Activated CD8-positive, alpha-beta memory T cell treated with anti-CD3 and anti-CD28 coated beads for 48 hours (primary cell): Measurements from ENCODE around the gene SYK.
"Not testable (repeated sequence)": the region's sequence is repeated elsewhere in the genome, so short reads cannot be mapped to it uniquely, and the experiment has no call there.

ENCODE experiments used
- DNase-seq, 3 experiments: peaks; one replicate each; pipeline ENCODE4 v3.0.0-alpha.2; 2020; ENCODE audit warnings: low read depth in 2 of 3, low spot score in 2 of 3

The SYK gene

DNA sequence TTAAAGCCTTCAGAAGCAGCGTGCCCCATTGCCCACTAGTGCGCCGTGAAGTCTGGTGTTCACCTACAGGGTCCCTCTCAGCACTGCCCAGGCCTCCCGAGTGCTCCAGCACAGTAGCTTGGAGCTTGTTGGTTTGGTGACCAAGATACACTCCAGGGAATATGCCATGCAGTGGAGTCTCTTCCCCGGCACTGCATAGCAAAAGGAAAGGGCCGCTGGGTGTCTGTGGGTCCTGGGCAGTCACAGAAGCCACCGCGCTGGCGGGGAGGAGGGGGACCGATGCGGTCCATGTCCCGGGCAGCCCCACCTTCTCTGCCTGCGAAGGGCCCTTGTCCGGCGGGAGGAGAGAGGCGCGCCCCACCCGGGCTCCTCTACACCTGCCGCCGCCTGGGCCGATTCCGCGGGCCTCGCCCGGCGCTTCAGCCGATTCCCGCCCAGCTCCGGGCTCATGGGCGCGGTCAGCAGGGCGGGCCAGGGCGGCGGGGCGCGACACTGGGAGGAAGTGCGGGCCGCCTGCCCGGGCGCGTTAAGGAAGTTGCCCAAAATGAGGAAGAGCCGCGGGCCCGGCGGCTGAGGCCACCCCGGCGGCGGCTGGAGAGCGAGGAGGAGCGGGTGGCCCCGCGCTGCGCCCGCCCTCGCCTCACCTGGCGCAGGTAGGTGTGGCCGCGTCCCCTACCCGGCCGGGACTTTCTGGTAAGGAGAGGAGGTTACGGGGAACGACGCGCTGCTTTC is at the start of gene SYK:
SYK (plus strand) TSS at position 579 of the 732 bp plus-strand sequence. CDS start 42,080 bp downstream, outside the sequence.
- no peak for DNase-seq

- peak; percentile 8 to 25 (median 20) for DNase-seq
Observed at GRCh38 chr9:90755514-90756371, 45.9 kb upstream of the SYK start.

DNA sequence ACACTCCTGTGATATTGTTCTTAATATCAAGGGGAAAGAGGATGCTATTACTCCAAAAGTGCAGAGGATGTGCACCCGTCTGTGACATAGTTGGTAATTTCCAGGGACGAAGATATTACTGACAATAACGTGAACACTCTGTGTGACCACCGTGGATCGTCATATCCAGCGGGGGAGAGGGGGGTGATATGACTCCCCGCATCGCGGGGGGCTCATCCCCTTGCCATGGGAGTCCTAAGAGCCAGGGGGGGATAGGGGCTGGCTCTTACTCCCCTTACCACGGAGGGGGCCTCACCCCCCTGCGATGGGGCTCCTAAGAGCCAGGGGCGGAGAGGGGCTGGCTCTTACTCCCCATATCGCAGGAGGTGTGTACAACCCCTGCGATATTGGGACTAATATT is 41.0 kb upstream of the SYK start:
- not testable (repeated sequence) for DNase-seq

- DNase-seq: no peak
Observed at GRCh38 chr9:90766731-90767130, 34.9 kb upstream of the SYK start.

DNA sequence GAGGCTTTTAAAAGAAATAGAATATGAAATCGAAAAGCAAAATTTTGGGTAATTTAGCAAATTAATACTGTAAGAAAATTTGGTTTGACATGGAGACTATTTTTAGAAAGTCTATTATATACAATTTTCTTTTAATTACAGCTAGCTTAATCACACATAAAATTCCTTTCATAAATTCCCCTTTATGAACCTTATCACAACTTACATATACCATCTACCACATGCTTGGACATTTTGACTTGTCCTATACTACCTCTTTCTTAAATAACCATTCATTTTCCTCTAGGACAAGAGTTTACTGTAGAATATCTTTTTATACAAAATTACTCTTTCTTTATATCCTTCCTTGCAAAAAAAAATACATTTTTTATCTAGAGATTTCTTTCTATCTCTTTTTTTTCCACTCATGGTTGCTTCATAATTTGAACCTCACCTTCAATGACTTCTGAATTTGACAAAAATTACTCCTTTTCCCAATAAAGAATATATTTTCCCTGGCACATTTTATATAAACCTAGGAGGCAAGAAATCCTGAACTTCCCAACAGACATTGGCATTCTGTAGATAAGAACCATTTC is 34.0 kb upstream of the SYK start:
- DNase-seq: no peak

DNA sequence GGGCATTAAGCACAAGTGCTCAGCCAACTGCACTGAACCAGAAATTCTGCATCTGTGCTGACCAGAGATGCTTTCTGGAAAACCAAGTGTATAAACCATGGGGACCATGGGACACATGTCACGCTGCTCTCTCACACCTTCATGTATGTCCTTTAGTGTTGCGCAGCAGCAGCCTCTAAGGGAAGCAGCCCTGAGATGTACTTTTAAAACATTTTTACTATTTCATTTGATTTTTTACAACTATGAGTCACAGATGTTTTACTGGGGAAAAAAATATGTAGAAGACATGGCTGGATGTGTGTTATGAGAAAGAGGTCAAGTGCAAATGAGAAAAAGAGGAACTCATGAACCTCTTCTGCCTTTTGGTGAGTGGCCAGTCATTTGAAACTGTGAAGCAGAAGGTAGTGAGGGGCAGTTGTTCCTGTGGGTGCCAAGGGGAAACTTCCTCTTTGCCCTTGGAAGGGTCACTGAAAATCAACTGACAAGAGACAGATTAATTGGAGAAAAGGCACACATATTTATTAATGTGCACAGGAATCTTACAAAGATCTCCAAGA is 31.4 kb upstream of the SYK start:
- no peak for DNase-seq

GRCh38 chr9:90770927-90771326 is 30.7 kb upstream of the SYK start:
- no peak for DNase-seq

GRCh38 chr9:90772386-90772785 is 29.2 kb upstream of the SYK start:
- no peak for DNase-seq

DNA sequence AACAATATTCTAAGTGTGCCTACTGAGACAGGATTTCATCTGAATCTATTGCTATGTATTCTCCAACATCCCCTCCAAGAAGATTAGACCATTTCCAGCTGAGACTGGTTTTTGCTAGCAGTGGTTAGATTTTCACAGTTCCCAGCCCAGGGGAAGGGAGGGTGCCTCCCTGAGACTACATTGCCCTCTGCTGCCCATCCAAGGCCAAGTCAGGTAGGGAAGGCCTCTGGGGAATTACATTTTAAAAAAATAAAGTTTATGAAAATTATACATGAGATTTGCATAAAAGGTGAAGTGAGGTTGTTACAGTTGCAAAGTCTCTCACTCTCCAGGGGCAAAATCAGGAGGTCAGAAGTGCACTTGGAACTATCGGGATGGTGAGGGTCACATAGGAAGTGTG is 28.0 kb upstream of the SYK start:
- no peak for DNase-seq

GRCh38 chr9:90774071-90774470 is 27.5 kb upstream of the SYK start:
- no peak for DNase-seq

DNA sequence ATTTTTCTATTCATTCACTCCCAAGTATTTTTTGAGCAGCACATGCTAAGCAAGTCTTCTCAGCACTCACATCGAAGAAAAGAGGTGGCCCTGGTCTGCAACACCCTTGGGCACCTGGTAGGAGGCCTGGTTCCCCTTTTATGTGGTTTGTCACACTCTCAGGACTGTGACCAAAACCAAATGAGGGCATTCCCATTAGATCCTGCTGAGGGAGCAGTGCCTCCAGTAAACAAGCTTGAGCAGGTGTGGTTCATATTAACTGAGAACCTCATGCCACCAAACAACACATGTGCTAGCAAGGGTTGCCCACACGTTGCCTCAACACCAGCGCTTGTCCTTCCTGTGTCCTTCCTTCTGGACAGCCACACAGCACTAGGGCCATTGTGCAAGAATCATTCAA is 26.9 kb upstream of the SYK start:
- no peak for DNase-seq

DNA sequence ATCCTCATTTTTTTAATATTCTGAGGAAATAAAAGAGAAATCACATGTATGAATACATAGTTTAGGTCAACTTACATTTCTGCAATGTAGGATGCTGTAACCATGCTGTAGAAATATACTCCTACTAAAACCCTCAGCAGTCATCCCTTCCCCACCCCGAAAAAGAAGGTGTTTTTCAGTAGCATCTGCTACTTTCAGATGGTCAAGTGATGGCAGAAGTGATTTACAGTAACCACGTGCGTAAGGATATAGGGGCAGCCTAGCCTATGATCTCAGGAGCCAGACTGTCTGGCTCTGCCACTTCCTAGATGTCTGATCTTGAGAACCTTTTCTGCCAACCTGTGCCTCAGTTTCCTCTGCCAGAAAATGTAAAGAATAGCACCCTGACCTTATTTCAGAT is 26.0 kb upstream of the SYK start:
- DNase-seq: no peak

DNA sequence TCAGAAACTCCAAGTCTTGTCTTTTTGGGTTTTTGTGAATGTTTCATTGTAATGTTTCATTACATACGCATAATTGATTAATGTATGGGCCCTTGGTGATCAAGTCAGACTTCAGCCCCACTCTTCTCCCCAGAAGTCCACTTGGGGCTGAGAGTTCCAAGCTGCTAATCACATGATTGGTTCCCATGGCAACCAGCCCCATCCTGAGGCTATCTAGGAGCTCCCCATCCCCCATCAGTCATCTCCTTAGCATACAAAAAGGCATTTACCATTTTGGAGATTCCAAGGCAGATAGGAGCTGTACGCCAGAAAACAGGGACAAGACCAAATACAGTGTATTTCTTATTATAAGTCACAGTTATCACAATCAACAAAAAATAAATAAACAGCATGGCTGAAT is 22.9 kb upstream of the SYK start:
- DNase-seq: no peak

GRCh38 chr9:90783552-90783951 is 18.1 kb upstream of the SYK start:
- no peak for DNase-seq

DNA sequence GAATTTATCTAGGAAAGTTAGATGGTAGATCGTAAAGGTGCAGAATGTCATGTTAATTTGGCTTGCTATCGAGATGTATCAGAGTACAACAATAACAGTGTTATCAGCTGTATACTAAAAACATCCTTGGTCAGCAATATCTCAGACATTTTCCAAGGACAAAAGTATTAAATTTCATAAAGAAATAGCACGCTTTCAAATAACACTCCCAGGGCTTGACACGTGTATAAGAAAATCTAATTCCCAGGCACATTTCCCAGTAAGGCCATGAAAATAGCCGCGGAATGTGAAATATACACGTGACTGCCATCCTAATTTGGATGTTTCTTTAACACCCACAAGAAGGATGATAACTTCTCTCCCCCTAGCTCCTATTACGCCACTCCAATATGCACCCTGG is 17.7 kb upstream of the SYK start:
- DNase-seq: no peak

- DNase-seq: no peak
Observed at GRCh38 chr9:90787771-90788460, 13.7 kb upstream of the SYK start.

DNA sequence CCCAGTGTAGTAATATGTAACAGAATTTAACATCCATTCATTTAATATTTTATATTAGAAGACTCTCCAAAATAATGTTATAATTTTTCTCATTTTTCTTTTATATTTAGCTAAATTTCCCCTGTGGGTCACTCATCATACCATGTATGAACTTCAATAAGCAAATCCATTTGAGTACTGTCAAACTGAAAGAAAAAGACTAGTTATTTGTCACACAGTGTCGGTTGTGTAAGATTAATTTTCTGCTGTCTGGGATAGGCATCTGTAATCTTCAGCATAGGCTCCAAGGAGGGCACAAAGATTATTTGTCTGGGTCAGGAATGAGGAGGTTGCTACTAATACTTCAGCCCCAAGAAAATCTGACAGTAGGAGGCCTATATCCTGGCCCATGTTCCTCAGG is 13.1 kb upstream of the SYK start:
- DNase-seq: not testable (repeated sequence)

DNA sequence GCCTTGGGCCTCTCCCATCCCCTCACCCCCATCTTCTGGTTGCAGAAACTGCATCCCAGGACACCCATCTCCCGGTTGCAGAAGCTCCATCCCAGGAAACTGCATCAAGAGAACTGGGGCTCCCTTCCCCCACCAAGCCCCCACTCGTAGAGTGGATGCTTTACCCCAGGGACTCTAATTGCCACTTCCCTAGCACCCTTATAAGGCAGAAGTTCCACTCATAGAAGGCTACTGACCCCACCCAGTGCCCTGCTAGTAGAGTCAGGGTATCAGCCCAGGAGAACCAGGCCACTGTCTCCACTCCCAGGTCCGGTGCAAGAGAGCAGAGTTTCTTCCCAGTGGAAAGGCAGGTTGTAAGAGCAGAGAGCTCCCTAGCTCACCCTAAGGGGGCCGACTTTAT is 12.2 kb upstream of the SYK start:
- no peak for DNase-seq

- DNase-seq: no peak
Observed at GRCh38 chr9:90789862-90790261, 11.8 kb upstream of the SYK start.

DNA sequence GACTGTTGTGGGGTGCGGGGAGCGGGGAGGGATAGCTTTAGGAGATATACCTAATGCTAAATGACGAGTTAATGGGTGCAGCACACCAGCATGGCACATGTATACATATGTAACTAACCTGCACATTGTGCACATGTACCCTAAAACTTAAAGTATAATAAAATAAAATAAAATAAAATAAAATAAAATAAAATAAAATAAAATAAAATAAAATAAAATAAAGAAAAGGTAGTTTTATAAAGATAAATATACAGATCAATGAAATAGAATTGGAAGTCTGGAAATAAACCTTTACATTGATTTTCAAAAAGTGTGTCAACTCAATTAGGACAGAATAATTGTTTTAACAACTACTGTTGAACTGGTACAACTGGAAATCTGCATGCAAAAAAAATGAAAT is 8.6 kb upstream of the SYK start:
- not testable (repeated sequence) for DNase-seq

DNA sequence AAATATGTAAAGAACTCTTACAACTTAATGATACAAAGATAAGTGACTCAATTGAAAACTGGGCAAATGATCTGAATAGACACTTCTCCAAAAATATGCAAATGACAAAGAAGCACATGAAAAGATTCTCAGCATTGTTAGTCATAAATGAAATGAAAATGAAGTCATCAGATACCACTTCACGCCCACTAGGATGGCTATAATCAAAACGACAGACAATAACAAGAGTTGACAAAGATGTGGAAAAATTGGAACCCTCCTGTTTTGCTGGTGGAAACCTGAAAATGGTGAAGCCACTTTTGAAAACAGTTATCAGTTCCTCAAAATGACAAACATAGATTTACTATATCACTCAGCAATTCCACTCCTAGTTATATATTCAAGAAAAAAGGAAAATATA is 7.9 kb upstream of the SYK start:
- no peak for DNase-seq
